ENCODE data around the gene PEX7.

DNA sequence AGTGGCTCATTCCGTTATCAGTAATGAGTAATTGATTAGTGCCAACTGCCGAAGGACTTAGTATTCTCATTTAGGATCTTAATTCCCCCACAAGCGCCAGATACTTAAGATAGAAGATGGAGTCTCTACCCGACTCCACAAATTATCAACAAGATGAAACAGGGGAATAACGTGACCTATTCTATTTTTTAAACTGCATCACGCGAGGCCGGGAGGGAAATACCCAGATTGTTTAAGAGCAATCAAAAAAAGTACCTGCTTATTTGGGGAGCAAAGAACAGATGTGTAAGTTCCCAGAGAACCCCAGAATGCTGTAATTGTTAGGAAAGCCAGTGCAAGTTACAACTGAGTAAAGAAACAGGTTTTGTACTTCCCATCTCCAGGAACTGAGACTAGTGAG is 29.0 kb upstream of the PEX7 start:
- TF ChIP-seq, protein P1, sequence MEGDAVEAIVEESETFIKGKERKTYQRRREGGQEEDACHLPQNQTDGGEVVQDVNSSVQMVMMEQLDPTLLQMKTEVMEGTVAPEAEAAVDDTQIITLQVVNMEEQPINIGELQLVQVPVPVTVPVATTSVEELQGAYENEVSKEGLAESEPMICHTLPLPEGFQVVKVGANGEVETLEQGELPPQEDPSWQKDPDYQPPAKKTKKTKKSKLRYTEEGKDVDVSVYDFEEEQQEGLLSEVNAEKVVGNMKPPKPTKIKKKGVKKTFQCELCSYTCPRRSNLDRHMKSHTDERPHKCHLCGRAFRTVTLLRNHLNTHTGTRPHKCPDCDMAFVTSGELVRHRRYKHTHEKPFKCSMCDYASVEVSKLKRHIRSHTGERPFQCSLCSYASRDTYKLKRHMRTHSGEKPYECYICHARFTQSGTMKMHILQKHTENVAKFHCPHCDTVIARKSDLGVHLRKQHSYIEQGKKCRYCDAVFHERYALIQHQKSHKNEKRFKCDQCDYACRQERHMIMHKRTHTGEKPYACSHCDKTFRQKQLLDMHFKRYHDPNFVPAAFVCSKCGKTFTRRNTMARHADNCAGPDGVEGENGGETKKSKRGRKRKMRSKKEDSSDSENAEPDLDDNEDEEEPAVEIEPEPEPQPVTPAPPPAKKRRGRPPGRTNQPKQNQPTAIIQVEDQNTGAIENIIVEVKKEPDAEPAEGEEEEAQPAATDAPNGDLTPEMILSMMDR (IDR thresholded peaks at IDR 0.05) = no peak
- TF ChIP-seq POLR2A (IDR thresholded peaks at IDR 0.05) = no peak

Measured in uterus (tissue), 2 donors.